Measurements from ENCODE around the gene IFRD2. TPM values are rescaled to one million over a fixed set of nuclear protein-coding genes. Genes with fewer than 3 reads are reported as not detected.

Gene IFRD2
- total and polyA plus RNA-seq, 9 of the 15 experiments (the other 6 are each of a cell fraction or from before 2014, with no cell fraction given): 30.5 to 115 (median 52.8) TPM

GRCh38 chr3:50299929-50300680 is 7.9 kb upstream of the IFRD2 start (continued):
- TF ChIP-seq JUN (IDR thresholded peaks at IDR 0.05; ENCODE audit: borderline replicate concordance, low read depth, low read length) (no peak), JUN (CRISPR knock-in tag; IDR thresholded peaks at IDR 0.05; ENCODE audit: borderline replicate concordance) (peak; percentile 50; the same call in 1 of the 2 replicates), SAP30 (IDR thresholded peaks at IDR 0.05; ENCODE audit: borderline replicate concordance, insufficient read depth, low read depth, low read length, poor library complexity, severe bottlenecking) (peak; percentile 54), ZNF609 (CRISPR knock-in tag; IDR thresholded peaks at IDR 0.05; ENCODE audit: borderline replicate concordance) (0 out of 2 replicates have a peak, but pooled peaks have one; percentile 53), THAP7 (CRISPR knock-in tag; IDR thresholded peaks at IDR 0.05) (no peak), NONO (IDR thresholded peaks at IDR 0.05; ENCODE audit: low read depth in 2 of 2, low read length in 1 of 2) (0 out of 4 replicates have a peak, but pooled peaks of 1 of the 2 experiments have one; percentile 25), PML (IDR thresholded peaks at IDR 0.05; ENCODE audit: low read length) (peak; percentile 47; the same call in 1 of the 2 replicates)
- TF ChIP-seq, protein P1, sequence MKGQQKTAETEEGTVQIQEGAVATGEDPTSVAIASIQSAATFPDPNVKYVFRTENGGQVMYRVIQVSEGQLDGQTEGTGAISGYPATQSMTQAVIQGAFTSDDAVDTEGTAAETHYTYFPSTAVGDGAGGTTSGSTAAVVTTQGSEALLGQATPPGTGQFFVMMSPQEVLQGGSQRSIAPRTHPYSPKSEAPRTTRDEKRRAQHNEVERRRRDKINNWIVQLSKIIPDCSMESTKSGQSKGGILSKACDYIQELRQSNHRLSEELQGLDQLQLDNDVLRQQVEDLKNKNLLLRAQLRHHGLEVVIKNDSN (CRISPR knock-in tag; IDR thresholded peaks at IDR 0.05): peak; percentile 4; the same call in 1 of the 2 replicates
- TF ChIP-seq, protein P2, sequence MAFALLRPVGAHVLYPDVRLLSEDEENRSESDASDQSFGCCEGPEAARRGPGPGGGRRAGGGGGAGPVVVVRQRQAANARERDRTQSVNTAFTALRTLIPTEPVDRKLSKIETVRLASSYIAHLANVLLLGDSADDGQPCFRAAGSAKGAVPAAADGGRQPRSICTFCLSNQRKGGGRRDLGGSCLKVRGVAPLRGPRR (CRISPR knock-in tag; IDR thresholded peaks at IDR 0.05): peak; percentile 64; the same call in 1 of the 2 replicates
